ENCODE data around the gene LHFPL6. TPM values are rescaled to one million over a fixed set of nuclear protein-coding genes. Genes with fewer than 3 reads are reported as not detected.

Gene LHFPL6
- total RNA-seq (72.6 TPM), polyA plus RNA-seq (ENCODE audit: insufficient read depth in 1 of 8, insufficient read length in 8 of 8, low replicate concordance in 1 of 8) (10 to 100 TPM; 45.0 to 76.3 (median 55.8) TPM)
- long read RNA-seq, donor 1, partial matches to known transcripts, result 12 of 12 reads
- long read RNA-seq, donor 1, other reads (novel, unspliced or antisense), result 0 of 12 reads
- long read RNA-seq, donor 2, result 0 reads
- long read RNA-seq, donor 3, partial matches to known transcripts, result 33 of 33 reads
- long read RNA-seq, donor 3, other reads (novel, unspliced or antisense), result 0 of 33 reads
- long read RNA-seq, donor 4, partial matches to known transcripts, result 31 of 31 reads
- long read RNA-seq, donor 4, other reads (novel, unspliced or antisense), result 0 of 31 reads
- long read RNA-seq, donor 5, partial matches to known transcripts, result 58 of 58 reads
- long read RNA-seq, donor 5, other reads (novel, unspliced or antisense), result 0 of 58 reads
- long read RNA-seq, donor 6, partial matches to known transcripts, result 40 of 40 reads
- long read RNA-seq, donor 6, other reads (novel, unspliced or antisense), result 0 of 40 reads
- long read RNA-seq, donor 7, partial matches to known transcripts, result 47 of 47 reads
- long read RNA-seq, donor 7, other reads (novel, unspliced or antisense), result 0 of 47 reads
- long read RNA-seq, donor 8, partial matches to known transcripts, result 31 of 31 reads
- long read RNA-seq, donor 8, other reads (novel, unspliced or antisense), result 0 of 31 reads
- long read RNA-seq, donor 9, partial matches to known transcripts, result 37 of 37 reads
- long read RNA-seq, donor 9, other reads (novel, unspliced or antisense), result 0 of 37 reads
- long read RNA-seq, donor 10, partial matches to known transcripts, result 25 of 27 reads
- long read RNA-seq, donor 10, other reads (novel, unspliced or antisense), result 0 of 27 reads
- long read RNA-seq, donor 11, partial matches to known transcripts, result 38 of 38 reads
- long read RNA-seq, donor 11, other reads (novel, unspliced or antisense), result 0 of 38 reads

DNA sequence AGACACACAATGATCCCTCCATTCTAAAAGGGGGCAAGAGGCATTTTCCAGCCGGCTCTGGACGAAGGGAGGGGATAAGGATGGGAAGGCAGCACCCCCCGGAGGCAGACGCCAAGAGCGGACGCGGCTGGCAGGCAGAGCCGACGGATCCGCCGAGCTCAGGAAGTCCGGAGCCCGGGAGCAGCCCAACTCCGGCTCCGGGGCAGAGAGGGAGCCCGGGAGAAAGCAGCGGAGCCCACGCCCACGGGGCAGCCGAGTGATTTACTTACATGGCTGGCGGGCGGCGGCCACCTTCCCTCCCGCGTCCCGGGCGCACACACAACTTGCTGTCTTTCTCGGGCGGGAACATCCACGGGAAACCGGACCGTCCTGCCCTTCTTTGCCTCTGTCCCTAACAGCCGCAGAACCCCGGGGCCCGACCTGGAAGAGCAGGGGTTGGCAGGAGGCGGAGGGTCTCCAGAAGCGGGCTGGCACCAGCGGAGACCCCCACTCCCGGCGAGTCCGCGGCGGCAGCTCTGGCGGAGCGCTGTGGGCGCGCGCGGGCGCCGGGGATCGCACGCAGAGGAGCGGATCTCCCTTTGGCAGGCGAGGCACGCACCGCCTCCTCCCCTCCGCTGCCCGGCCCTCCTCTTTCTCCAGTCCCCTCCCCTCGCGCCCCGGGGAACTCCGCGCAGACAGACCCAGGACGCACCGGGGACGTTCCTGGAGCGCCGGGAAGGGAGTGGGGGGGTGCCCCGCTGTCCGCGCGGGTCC is at the start of gene LHFPL6:
LHFPL6 (minus strand) TSS at position 580 of the 753 bp plus-strand sequence.
- Histone ChIP-seq H3K27me3 (ENCODE audit: control insufficient read depth, insufficient read depth, low read length) (peaks cover 3% of the 10 kb centered on the region), H3K4me3 (ENCODE audit: low read length) (peak within 1 kb of the TSS; percentile 93), H3K36me3 (ENCODE audit: control insufficient read depth, insufficient read depth, low read length) (peaks cover 6% of the 10 kb centered on the region), H3K27ac (ENCODE audit: low read length) (peak within 1 kb of the TSS; percentile 94), H3K9me3 (replicated peaks; ENCODE audit: control insufficient read depth, low read depth, low read length) (no peaks in the 10 kb centered on the region), H3K4me1 (ENCODE audit: control insufficient read depth, insufficient read depth, low read length) (peaks cover 10% of the 10 kb centered on the region)
- peak; percentile 93 for DNase-seq
- under 1% methylated on average over 59 of the region's 73 CpGs for WGBS (ENCODE audit: insufficient coverage)

DNA sequence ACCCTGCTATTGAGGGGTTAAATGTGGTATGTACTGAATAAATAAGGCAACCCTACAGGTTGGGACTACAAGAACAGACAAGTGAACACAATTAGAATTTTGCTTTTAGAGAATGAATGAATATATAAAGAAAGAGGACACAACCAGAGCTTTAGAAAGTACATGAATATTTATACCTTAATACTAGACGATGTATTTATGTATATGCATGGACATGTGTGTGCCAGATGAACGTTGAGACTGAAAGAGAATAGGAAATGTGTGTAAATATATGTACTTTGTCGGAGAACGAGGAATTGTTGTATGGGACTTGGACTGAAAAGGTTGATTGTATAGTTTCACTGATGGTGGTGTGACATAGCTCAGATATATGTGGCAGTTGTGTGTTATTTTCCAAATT is 43.1 kb upstream of the LHFPL6 start:
- H3K36me3 ChIP-seq (ENCODE audit: control insufficient read depth, insufficient read depth, low read length), result no peaks in the 10 kb centered on the region
- H3K9me3 ChIP-seq (replicated peaks; ENCODE audit: control insufficient read depth, low read depth, low read length), result no peaks in the 10 kb centered on the region
- no peak overlapping the region for H3K27ac ChIP-seq (ENCODE audit: low read length)
- no CpG with 5 or more reads among the region's 4 CpGs for WGBS (ENCODE audit: insufficient coverage)
- DNase-seq, result no peak
- H3K27me3 ChIP-seq (ENCODE audit: control insufficient read depth, insufficient read depth, low read length), result peaks cover 2% of the 10 kb centered on the region
- H3K4me1 ChIP-seq (ENCODE audit: control insufficient read depth, insufficient read depth, low read length), result no peaks in the 10 kb centered on the region
- no peak overlapping the region for H3K4me3 ChIP-seq (ENCODE audit: low read length)

DNA sequence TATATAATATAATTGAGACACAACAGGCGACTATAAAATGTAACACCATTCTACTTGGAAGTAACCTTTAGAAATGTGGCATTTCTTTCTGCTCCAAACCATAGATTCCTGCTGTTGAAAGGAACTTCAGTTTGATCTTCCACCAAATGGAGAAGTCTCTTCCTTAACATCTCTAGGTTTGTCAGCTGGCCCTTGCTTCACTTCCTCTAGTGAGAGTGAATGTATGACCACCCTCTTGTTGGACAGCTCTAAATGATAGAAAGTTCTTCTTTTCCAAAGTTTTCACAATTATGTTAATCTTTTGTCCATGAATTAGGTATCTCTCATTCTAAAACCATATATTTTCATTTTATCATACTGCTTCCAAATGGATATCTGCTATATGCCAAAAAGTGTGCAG is 38.7 kb upstream of the LHFPL6 start:
- no peaks in the 10 kb centered on the region for H3K36me3 ChIP-seq (ENCODE audit: control insufficient read depth, insufficient read depth, low read length)
- H3K4me1 ChIP-seq (ENCODE audit: control insufficient read depth, insufficient read depth, low read length), result no peaks in the 10 kb centered on the region
- H3K9me3 ChIP-seq (replicated peaks; ENCODE audit: control insufficient read depth, low read depth, low read length), result no peaks in the 10 kb centered on the region
- H3K27me3 ChIP-seq (ENCODE audit: control insufficient read depth, insufficient read depth, low read length), result no peaks in the 10 kb centered on the region
- H3K4me3 ChIP-seq (ENCODE audit: low read length), result no peak overlapping the region
- no CpG with 5 or more reads among the region's 1 CpG for WGBS (ENCODE audit: insufficient coverage)
- H3K27ac ChIP-seq (ENCODE audit: low read length), result no peak overlapping the region
- DNase-seq, result peak; percentile 9

DNA sequence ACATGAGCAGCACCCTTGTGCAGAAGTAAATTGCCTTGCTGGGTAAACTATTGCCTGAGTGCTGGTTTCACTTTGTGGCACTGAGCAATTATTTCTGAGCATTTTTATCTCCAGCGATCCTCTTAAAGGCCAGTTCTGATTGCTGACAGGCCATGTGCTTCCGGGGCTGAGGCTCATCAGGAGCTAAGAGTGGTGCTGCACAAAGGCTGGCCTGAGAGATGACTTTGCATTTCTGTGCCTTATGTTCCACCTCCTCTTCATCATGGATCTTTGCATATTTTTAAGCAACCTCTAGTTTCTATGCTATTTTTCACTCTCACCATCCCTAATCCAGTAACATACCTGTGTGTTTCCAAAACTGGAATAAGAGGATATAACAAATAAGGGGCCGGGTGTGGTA is 34.9 kb upstream of the LHFPL6 start:
- Histone ChIP-seq H3K27ac (ENCODE audit: low read length) (no peak overlapping the region), H3K4me1 (ENCODE audit: control insufficient read depth, insufficient read depth, low read length) (no peaks in the 10 kb centered on the region), H3K27me3 (ENCODE audit: control insufficient read depth, insufficient read depth, low read length) (no peaks in the 10 kb centered on the region), H3K9me3 (replicated peaks; ENCODE audit: control insufficient read depth, low read depth, low read length) (no peaks in the 10 kb centered on the region), H3K36me3 (ENCODE audit: control insufficient read depth, insufficient read depth, low read length) (no peaks in the 10 kb centered on the region), H3K4me3 (ENCODE audit: low read length) (no peak overlapping the region)
- 79% methylated on average over 3 of the region's 3 CpGs for WGBS (ENCODE audit: insufficient coverage)
- DNase-seq, result no peak

DNA sequence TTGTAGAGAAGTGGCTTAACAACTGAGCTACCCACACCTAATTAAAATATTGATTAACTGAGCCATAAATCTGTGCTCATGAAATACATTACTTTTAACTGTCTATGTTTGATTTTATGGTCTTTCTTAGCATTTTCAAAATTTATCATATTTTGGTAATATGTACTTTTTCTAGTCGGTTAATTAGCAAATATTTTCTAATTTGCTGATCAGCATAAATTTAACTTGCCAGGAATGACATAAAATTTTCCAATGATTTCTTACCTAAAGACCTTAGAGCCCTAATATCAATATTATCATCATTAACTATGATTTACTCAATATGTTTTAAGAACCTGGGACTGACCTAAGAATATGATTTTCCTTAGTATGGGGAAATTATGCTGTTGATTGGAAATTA is 32.6 kb upstream of the LHFPL6 start:
- H3K27ac ChIP-seq (ENCODE audit: low read length), result no peak overlapping the region
- no peaks in the 10 kb centered on the region for H3K36me3 ChIP-seq (ENCODE audit: control insufficient read depth, insufficient read depth, low read length)
- H3K27me3 ChIP-seq (ENCODE audit: control insufficient read depth, insufficient read depth, low read length), result no peaks in the 10 kb centered on the region
- no peak for DNase-seq
- no peaks in the 10 kb centered on the region for H3K4me1 ChIP-seq (ENCODE audit: control insufficient read depth, insufficient read depth, low read length)
- peaks cover 2% of the 10 kb centered on the region for H3K9me3 ChIP-seq (replicated peaks; ENCODE audit: control insufficient read depth, low read depth, low read length)
- H3K4me3 ChIP-seq (ENCODE audit: low read length), result no peak overlapping the region
- WGBS (ENCODE audit: insufficient coverage), result no CpG with 5 or more reads among the region's 1 CpG

DNA sequence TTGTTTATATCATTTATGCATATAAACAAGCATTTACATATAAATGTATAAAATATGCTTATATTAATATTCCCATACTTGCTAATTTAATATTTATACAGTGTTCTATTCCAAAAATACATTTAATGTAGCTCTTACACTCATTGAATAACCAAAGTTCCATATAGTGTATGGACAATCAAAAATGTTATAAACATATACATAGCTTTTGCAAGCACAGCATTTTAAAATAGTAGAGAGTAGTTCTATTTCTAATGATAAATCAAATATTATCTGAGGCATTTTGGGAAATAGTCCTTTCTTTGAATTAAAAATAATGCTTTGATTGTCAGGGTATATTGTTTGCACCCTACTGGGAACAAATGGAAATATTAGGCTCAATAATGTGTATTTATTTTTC is 30.0 kb upstream of the LHFPL6 start:
- H3K4me3 ChIP-seq (ENCODE audit: low read length), result no peak overlapping the region
- DNase-seq, result no peak

DNA sequence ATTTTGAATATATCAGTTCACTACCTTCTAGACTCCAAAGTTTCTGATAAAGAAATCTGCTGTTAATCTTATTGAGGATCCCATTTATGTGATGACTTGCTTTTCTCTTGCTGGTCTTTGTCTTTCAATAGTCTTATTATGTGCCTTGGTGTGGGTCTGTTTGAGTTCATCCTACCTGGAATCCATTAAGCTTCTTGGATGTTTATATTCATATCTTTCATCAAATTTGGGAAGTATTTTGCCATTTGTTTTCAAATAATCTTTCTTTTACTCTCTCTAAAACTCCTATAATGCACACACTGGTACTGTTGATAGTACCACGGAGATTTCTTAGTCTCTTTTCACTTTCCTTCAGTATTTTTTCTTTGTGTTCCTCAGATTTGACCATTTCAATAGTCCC is 28.3 kb upstream of the LHFPL6 start:
- Histone ChIP-seq H3K36me3 (ENCODE audit: control insufficient read depth, insufficient read depth, low read length) (no peaks in the 10 kb centered on the region), H3K9me3 (replicated peaks; ENCODE audit: control insufficient read depth, low read depth, low read length) (peaks cover 2% of the 10 kb centered on the region), H3K27me3 (ENCODE audit: control insufficient read depth, insufficient read depth, low read length) (no peaks in the 10 kb centered on the region), H3K4me3 (ENCODE audit: low read length) (no peak overlapping the region), H3K4me1 (ENCODE audit: control insufficient read depth, insufficient read depth, low read length) (no peaks in the 10 kb centered on the region), H3K27ac (ENCODE audit: low read length) (no peak overlapping the region)
- DNase-seq, result no peak
- WGBS (ENCODE audit: insufficient coverage), result 83% methylated on average over 1 of the region's 1 CpG

More for the DNA sequence above, 30.0 kb upstream of the LHFPL6 start:
- Histone ChIP-seq H3K36me3 (ENCODE audit: control insufficient read depth, insufficient read depth, low read length) (no peaks in the 10 kb centered on the region), H3K27ac (ENCODE audit: low read length) (no peak overlapping the region), H3K9me3 (replicated peaks; ENCODE audit: control insufficient read depth, low read depth, low read length) (peaks cover 2% of the 10 kb centered on the region), H3K27me3 (ENCODE audit: control insufficient read depth, insufficient read depth, low read length) (no peaks in the 10 kb centered on the region), H3K4me1 (ENCODE audit: control insufficient read depth, insufficient read depth, low read length) (no peaks in the 10 kb centered on the region)

DNA sequence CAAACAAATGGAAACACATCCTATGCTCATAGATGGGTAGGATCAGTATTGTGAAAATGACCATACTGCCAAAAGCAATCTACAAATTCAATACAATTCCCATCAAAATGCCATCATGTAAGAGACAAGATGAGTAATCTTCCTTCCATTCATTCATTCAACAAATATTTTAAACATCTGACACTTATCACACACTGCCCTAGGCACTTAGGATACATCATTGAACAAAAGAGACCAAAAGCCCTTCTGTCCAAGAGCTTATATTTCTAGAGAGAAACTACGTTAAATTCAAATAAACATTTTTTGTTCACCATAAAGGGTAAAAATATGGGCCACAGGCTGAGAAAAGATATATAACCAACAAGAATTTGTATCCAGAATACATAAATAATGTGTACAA is 20.5 kb upstream of the LHFPL6 start:
- H3K4me1 ChIP-seq (ENCODE audit: control insufficient read depth, insufficient read depth, low read length), result no peaks in the 10 kb centered on the region
- H3K36me3 ChIP-seq (ENCODE audit: control insufficient read depth, insufficient read depth, low read length), result no peaks in the 10 kb centered on the region
- no peak for DNase-seq

DNA sequence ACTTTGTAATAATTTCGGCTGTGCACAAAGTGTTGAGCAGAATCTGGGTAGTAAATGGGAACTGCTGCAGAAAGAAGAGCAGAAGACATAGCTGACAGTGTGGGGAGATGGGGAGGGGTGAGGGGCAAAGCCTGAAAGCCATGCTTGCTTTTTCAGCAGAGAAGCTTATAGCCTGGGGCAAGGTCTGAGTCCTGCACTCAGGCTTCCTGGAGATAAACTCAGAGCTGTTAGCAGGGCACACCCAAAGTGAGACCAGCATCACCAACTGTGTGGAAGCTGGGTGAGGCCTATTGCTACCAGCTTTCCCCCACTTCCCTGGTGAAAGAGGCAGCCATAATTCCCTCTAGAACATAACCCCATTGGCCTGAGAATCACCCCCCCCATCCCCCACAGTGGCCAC is 15.6 kb upstream of the LHFPL6 start:
- Histone ChIP-seq H3K4me3 (ENCODE audit: low read length) (no peak overlapping the region), H3K9me3 (replicated peaks; ENCODE audit: control insufficient read depth, low read depth, low read length) (no peaks in the 10 kb centered on the region), H3K4me1 (ENCODE audit: control insufficient read depth, insufficient read depth, low read length) (no peaks in the 10 kb centered on the region), H3K36me3 (ENCODE audit: control insufficient read depth, insufficient read depth, low read length) (no peaks in the 10 kb centered on the region), H3K27me3 (ENCODE audit: control insufficient read depth, insufficient read depth, low read length) (no peaks in the 10 kb centered on the region), H3K27ac (ENCODE audit: low read length) (no peak overlapping the region)
- 38% methylated on average over 1 of the region's 1 CpG for WGBS (ENCODE audit: insufficient coverage)
- DNase-seq, result no peak

More for the DNA sequence above, 20.5 kb upstream of the LHFPL6 start:
- no peaks in the 10 kb centered on the region for H3K27me3 ChIP-seq (ENCODE audit: control insufficient read depth, insufficient read depth, low read length)
- H3K4me3 ChIP-seq (ENCODE audit: low read length), result no peak overlapping the region
- no CpG with 5 or more reads among the region's 1 CpG for WGBS (ENCODE audit: insufficient coverage)
- H3K27ac ChIP-seq (ENCODE audit: low read length), result no peak overlapping the region
- no peaks in the 10 kb centered on the region for H3K9me3 ChIP-seq (replicated peaks; ENCODE audit: control insufficient read depth, low read depth, low read length)
